Stimulated activated CD4-positive, alpha-beta T cell treated with anti-CD3 and anti-CD28 coated beads, Interleukin-1b, Interleukin-23, amount 100 ng/mL, for 4 hours (primary cell): ENCODE data around the gene SREBF1.

Experiments
- DNase-seq, 2 donors: peaks; one replicate each; pipeline ENCODE4 v3.0.0-alpha.2; 2020; ENCODE audit warnings: low read depth in 2 of 2

SREBF1 gene

DNA sequence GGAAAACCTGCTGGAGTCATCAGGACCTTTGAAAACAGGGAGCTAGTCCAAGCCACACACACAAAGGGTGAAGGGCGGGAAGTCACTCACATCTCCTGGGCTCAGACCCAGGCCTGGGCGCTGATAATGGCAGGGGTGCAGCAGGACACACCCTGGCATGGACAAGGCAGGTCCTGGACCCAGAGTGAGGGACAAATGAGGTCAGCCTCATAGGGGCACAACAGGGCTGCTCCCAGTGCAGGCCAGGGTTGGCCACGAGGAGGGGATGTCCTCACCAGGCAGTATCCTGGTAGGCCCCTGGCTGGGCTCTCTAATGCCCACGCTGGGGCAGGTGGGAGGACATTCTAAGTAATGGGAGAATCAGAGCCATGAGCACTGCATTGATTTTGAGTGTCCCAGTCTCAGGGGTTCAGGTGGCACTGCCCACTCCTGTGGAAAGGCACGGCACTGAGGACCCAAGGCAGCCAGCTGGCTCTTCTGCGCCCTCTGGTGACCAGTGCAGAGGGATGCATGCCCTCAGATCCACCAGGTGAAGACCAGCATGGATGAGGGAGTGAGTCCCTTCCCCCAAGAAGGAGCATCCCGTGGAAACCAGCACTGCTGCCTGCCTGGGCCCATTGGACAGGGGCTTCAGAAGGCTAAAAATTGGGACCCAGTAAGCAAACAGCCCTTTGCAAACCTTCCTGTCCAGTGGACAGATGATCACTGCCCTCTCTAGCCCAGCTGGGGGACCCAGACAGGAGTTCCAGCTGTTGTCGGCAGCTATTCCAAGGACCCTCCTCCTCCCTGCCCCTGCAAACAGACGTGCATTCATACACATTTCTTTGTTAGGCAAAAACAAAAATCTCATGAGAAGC is 23.4 kb upstream of the SREBF1 start:
- DNase-seq: peak; percentile 58 to 64

DNA sequence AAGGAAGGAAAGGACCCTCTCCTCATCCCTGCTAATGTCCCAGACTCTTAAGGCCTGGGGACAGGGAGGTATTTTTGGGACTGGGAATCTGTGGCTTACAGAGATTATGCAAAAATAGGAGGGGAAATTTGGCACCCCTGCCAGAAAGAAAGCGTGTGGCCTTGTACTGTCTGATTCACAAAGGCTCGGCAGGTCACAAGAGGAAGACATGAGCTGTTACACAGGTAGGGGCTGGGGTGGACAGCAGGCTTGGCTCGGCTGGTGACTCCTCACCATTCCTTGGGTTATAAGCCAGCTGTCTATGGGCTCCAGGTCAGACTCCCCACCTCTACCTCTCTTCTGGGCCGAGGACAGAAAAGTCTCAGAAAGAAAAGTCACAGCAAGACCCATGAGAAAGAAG is 20.7 kb upstream of the SREBF1 start:
- DNase-seq: no peak

DNA sequence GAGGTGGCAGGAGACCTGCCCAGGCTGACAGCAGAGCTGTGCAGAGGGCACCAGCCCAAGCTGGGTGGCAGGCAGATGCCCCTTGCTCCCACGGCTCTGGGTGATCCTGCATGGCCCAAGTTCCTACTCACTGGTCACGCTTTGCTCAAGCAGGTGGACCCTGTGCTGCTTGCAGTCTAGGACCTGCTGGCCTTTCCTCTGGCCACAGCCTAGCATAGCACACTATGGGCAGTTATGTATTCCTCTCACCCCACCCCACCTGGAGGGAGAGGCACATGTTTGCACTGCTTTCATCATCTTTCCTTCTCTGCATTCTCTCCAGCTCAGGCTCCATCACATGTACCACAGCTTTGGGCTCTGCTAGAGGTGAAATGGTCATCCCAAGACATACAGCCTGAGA is 19.6 kb upstream of the SREBF1 start:
- no peak for DNase-seq

DNA sequence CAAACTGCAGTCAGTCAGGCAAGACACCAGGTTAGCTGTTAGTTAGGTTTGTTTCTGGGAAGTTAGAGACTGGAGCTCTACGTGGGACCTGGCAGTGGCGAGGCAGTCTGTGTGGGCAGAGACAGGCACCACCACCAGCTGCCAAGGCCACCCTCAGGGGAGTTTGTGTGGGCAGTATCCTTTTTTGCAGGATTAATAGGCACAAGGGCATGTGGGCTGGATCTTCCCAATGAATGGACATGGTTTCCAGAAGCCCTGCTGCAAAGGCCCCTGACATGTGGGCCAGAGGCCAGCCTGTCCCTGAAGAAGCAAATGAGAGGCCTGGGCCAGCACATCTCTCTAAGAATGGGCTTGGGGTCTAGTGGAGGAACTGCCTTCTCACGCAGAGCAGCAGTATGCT is 19.2 kb upstream of the SREBF1 start:
- DNase-seq: no peak

DNA sequence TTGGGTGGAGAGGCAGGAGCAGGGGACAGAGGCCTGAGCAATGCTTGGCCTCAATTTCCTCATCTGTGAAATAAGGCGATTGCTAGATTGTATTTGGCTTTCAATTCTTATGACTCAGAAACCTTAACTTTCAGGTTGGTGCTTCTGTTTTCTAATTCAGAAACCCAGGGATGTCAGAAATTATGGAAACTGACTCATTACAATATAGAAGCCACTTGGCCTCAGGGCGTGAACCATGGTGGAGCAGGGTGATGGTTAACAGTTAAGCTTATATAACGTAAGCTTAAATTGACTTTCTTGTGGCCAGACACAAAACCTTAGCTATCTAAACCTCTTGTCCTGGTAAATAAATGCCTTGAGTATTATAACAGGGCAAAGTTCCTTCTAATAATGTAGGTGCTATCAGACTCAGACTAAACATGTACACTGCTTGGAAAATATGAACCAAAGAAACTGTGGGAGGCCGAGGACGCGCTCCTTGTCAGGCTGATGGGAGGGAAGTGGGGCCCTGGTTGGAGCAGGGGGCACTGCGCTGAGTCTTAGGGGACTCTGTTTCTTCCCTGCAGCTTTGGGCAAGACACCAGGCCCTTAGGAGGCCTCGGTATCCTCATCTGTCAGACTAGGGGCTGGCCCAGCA is 17.1 kb upstream of the SREBF1 start:
- no peak for DNase-seq

DNA sequence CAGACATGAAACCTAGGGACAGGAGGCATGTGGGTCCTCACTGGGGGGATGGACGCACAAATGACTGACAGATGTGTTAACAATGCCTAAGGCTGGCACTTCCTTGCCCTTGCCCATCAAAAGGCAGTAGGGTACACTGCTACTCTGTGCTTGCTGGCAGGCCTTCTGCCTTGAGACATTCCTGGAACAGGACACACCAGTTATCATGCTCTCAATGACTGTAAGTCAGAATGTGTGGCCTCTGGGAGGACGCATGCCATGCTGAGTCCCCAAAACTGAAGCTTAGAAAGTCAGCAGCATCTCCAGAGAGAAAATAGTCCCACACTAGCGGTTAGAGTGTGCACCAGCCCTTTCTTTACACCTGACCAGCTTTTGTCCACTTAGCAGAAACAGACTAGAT is 16.1 kb upstream of the SREBF1 start:
- DNase-seq: no peak

DNA sequence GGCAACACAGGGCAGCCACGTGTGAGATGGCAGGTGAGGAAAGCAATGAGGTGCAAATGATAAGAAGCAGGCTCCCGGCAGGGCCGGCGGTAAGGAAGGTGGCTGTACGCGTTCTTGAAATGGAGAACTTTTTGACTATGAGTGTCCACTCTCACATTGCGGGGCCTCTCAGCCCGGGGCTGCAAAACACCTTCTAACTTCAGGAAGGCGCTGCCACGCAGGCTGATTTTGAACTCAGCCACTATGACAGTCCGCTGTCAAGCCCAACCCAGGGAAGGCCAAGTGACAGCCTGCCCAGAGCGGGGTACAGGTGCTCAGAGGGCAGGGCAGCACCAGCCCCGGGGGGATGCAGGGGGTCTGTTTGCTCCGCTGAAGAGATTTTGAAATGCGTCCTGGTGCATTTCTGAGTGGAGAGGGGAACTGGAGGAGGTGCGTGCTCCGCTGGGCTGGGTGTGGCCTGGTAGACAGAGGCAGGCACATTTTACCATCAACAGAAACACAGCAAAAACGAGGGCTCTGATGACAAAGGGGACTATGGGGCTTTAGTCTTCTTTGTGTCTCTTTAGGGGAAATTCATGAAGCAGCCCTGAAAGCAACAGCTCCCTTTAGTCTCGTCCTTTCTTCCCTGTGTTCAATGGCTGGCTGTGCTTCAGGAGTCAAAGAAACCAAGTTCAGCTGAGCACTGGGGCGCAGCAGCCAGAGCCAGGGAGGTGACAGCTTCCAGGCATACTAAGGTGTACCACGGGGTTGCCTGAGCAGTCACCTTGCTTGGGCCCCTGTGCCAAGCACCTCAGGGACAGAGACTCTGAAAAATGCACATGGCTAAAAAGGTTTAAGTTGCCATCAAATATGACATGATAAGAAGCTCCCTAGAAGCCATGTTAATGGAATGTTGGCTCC is 14.6 kb upstream of the SREBF1 start:
- DNase-seq: no peak

DNA sequence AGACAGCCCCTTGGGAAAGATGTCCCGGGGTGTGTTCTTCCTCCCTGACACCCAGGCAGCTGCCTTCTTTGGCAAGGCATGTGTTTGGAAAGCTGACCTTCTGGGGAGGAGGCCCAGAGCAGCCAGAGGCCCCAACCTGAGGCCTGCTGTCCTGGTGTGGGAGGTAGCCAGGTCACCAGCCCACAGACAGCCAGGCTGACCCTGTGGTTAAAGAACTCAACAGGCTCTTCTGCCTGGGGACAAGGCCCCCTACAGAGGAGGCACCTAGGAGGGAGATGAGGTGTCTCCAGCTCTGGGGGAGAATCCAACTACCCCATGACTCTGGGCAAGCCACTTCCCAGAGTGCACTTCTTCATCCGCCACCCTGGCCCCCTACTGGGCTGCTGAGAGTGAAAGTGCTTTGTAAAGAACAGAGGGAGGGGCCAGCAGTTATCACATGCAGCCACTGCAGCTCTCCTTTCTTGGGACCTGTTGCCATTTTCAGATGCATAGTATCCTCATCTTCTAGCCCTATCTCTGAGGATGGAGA is 13.1 kb upstream of the SREBF1 start:
- DNase-seq: peak in 1 of 2 donors; percentile 22

DNA sequence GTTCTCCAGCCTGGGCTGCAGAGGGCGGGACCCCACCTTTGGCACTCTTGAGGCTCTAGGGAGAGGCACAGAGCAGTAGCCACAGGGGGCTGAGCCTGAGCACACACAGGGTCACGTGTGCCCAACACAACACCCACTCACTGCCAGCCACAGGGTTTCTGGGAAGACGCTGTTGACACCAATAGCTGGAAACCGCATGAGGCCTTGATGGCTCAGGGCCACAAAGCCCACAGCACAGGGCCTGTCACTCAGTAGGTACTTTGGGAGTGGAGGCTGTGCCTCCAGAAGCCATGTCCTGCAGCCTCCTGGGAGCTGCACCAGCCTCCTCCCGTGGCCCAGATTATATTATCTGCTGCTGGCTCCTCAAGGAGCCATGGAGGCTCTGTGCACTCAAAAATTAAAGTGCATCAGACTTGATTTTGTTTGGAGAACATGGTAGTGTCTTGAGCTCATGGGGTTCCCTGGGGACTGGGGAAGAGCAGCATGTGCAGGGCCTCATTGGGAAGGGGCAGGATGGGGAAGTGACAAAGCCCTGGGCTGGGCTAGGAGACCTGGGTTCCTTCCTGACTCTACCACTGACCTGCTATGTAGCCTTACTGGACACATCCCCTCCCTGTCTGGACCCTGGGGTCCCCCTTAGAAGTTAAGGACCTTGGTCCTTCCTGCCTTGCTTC is 12.5 kb upstream of the SREBF1 start:
- peak; percentile 56 to 68 for DNase-seq

DNA sequence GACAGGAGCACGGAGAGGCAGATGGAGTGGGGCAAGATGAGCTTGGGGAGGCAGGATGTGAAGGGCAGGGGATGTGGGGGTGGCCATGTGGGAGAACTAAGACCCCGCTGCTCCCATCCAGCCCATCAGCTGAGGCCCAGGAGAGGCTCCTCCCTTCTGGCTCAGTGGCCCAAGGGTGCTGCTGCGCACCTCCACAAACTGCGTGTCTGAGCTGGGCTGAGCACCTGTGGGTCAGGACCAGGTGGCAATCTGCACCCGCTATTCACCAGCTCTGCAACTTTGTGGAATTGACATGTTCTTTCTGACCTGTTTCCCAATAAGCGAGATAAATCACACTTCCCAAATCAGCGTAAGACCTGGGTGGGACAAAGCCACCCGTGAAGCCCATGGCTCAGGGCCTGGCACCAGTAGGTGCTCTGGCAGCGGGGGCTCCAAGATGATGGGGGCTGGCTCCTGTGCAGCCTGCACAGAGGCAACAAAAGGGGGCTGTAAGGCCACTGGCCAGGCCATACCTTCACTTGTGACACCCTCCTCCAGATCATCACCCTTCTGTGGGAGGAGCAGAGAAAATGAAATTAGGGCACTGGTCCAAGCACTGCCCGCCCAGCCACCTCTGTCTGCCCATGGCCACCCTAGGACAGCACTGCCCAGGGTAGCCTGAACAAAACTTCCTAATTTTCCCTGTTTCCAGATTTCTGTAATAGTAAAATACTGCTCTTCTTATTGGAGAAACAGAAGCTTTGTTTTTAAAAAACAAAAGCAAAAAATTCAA is 11.7 kb upstream of the SREBF1 start:
- no peak for DNase-seq

DNA sequence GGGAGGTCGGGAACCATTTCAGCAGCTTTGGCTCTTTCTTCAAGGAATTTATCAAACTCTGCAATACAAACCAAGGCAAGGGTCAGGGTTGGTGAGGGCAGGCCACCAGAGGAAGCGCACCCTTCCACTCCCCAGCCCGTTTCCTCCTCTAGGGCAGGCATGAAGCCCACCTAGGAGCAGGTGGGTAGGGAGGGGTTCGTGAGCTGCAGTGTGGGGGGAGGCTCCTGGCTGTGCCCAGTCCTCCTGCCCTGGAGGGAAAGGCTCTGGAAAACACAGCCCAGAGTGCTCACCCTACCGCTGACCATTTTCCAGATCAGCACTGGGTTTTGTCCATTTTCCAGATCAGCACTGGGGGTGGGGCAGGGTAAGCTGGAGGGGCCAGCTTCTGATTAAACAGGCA is 10.9 kb upstream of the SREBF1 start:
- no peak for DNase-seq

DNA sequence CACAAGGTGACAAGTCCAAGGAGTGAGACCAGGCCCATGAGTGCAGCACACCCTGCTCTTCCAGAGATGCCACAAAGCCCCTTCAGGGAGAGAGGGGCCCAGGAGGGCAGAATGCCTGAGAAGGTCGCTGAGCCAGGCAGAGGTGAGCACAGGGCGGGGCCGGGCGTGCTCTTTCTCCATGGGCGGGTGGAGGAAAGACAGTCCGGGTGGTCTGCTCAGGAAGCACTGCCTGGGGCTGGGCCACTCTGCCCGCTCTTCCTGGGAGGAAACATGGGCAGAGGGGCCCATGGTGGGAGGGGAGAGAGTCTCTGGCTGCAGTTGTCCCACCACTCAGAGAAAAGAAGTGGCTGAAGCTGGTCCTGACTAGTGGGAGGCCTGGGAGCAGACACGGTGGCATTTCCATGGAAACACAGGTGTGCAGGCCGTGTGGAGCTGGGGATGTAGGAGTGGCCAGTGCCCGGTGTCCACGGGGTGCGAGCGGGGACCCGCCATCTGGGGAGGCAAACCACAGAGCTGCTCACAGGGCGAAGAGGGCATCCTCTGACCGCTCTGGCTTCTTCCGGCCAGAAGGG is 10.4 kb upstream of the SREBF1 start:
- DNase-seq: no peak

DNA sequence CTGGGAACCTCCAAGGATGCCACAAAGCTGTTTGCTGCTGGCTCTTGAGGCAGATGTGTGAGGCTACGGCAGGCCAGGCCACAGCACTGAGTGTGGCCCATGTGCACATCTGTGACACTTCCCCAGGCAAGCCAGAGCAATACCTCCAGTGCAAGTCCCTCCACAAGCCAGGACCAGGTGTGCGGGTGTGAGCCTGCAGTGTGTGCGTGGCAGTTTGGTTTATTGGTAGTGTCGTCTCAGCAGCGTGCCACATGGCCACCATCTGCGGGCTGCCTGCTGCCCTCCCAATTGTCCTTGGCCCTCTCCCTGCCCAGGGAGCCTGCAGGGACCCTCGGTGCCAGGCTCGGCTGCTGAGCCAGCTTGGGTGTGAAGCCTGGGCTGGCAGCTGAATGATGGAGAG is 9.9 kb upstream of the SREBF1 start:
- DNase-seq: no peak

DNA sequence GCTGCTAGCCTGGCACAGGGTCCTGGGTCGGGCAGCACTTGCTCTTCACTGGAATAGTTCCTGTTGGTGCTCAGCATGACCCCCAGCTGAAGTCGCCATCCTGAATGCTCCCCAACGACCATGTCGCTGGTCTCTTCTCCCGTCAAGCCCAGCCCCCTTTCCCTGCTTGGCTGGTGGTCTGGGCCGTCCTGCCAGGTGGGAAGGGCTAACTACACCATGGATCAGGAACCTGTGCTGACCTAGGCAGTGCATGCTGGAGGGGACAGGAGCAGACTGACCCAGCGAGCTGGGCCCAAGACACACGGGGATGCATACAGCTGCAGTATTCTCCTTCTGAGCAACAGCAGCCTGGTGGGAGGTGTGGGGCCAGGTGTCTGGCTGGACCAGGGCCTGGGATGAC is 9.2 kb upstream of the SREBF1 start:
- no peak for DNase-seq

DNA sequence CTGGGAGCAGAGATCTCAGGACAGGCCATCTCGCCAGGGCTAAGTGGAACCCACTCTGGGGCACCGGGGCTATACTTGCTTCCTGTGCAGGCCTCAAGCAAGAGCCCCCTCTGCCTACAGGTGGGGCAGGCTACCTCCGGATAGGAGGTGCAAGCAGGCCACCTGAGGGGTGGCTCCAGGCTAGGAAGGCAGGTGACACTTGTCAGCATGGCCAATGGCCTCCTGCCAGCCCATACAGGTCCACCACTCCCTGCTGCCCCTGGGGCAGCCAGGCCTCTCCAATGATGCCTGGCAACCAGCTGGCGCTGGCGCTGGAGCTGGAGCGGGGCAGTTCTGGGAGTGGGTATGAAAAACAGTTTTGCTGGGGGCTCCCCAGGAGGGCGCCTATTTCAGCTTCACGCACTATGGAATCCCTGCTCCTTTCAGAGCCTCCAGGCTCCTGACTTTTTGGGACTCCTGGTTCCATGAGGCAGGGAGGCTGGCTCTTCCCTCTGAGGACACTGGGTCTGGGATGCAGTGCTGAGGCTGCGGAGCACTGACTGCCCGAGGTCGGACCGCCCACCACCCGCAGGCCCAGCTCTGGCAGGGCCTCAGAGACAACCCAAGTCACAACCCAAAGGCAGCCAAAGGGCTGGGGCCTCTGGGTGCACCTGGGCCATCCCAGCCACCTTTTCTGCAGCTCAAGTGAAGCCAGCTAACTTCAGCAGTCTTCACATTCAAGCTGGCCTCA is 8.4 kb upstream of the SREBF1 start:
- no peak for DNase-seq

DNA sequence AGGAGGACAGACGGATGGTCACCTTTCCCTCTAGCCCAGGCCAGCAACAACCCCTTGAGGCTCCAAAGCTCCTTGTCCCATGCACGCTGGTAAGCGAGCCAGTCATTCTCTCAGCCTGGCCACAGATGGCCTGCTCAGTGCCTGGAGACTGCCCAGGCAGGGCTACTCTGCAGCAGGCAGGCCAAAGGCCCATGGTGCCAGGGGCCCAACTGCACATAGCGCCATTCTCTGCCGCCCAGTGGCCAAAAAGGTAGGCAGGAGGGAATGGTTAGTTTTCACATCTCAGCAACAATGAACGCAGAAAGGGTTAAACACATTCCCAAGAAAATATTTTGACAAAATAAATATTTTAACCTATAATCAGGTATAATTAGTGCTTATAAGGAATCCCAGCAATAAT is 7.7 kb upstream of the SREBF1 start:
- DNase-seq: no peak

DNA sequence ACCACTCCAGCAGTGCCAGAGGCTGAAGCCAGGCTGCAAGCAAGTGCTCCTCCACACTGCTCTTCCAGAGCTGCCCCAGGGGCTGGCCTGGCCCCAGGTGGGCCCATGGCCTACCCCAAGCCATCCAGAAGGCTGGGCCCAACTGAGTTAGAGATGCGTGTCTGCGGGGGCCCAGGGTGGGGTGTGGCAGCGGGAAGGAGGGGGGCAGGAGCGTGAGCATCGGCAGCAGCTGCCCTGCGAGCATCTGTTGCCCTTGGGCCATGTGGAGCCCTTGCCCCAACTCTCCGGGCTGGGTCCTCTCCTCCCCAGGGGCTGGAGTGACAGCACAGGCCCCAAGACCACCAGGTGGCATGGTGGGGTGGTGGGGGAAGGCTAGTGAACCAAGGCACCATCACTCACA is 7.3 kb upstream of the SREBF1 start:
- no peak for DNase-seq

DNA sequence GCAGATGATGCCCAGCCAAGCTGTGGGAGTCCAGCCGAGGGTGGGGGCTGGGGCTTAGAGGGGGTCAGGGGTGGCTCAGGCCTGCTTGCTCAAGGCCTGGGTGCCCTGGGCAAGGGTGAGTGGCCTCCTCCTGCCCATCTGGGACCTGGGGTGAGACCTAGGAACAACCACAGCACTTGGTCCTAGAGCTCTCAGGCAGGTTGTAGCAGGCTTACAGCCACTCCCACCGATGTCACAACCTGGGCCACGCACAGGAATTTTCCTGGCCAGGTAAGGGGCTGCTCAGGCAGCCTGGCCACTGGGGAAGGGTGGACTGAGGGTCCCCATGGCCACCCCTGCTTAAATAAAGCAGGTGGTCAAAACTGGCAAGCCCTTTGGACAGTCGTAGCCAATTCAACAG is 6.3 kb upstream of the SREBF1 start:
- no peak for DNase-seq

DNA sequence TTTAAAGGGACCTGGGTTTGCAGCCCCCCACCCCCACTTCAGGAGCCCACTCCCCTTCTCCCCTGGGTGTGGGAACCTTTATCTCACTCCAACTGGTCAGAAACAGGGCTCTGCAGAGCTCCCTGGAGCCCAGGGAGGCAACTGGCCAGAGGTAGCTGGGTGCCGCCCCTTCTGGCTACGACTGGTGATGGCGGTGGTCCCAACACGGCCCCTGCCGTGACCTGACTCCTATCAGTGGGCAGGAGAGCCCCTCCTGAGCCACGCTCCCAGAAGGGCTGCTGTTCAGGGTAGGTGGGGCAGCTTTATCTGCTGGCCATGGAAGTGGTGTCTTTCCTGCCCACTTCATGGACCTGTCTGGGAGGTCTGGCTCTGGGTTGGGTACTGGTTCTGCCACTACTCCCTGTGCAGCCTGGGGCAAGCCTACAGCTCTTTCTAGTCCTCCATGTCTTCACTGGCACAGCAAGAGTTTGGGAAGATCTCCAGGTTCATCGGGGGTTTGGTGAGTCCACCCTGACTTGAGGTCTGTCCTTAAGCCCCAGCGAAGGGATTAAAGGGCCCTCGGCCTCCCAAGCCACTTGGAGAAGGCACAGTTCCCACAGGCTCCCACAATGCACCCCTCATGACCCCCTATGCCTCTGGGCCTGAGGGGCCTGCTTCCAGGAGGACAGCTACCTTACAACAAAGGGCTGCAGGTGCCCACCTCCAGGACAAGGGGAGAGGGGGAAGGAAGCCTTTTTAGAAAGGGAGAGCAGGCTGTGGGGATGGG is 5.5 kb upstream of the SREBF1 start:
- no peak for DNase-seq
